SK-N-MC (cell line): Measurements from ENCODE around the gene VPS13A.

Experiments
- DNase-seq: peaks from one replicate; pipeline ENCODE4 v3.0.0-alpha.2; 2011; ENCODE audit warnings: low read depth, low spot score
- H3K27ac ChIP-seq: fragments of 200-600 bp; sonication (generic); 2 replicates; pipeline ENCODE4 v1.5.1; 2016; ENCODE audit warnings: mixed run types
- H3K36me3 ChIP-seq: fragments of 200-600 bp; sonication (generic); 2 replicates; pipeline ENCODE4 v1.6.1; 2017; ENCODE audit warnings: antibody characterized with exemption, low read length, mixed read lengths; ENCODE audit not compliant: insufficient read depth
- H3K4me3 ChIP-seq: fragments of 200-600 bp; sonication (generic); 2 replicates; pipeline ENCODE4 v1.5.1; 2016
- H3K9ac ChIP-seq: fragments of 200-600 bp; sonication (generic); 2 replicates; pipeline ENCODE4 v1.8.0; 2017; ENCODE audit warnings: mixed run types, mixed read lengths; ENCODE audit not compliant: insufficient read length
- H3K9me3 ChIP-seq: fragments of 200-600 bp; sonication (generic); 2 replicates; pipeline ENCODE4 v1.6.1; 2017; ENCODE audit warnings: low read depth, mild to moderate bottlenecking, antibody characterized with exemption, low read length, moderate library complexity, mixed read lengths
- EZH2 ChIP-seq: fragments of 200-600 bp; sonication (generic); IDR thresholded peaks from one replicate; pipeline ENCODE4 v1.6.1; 2017; ENCODE audit warnings: antibody characterized with exemption
- FOXP2 ChIP-seq: optimal IDR thresholded peaks from 2 replicates; pipeline ENCODE3; 2011; ENCODE audit warnings: mild to moderate bottlenecking, moderate library complexity; ENCODE audit not compliant: insufficient read depth; ENCODE audit errors: extremely low read length, control extremely low read depth
- POLR2AphosphoS5 ChIP-seq: IDR thresholded peaks from 2 replicates; pipeline ENCODE4 v1.6.1; 2012; ENCODE audit warnings: mild to moderate bottlenecking, low read depth, low read length, borderline replicate concordance

The VPS13A gene

DNA sequence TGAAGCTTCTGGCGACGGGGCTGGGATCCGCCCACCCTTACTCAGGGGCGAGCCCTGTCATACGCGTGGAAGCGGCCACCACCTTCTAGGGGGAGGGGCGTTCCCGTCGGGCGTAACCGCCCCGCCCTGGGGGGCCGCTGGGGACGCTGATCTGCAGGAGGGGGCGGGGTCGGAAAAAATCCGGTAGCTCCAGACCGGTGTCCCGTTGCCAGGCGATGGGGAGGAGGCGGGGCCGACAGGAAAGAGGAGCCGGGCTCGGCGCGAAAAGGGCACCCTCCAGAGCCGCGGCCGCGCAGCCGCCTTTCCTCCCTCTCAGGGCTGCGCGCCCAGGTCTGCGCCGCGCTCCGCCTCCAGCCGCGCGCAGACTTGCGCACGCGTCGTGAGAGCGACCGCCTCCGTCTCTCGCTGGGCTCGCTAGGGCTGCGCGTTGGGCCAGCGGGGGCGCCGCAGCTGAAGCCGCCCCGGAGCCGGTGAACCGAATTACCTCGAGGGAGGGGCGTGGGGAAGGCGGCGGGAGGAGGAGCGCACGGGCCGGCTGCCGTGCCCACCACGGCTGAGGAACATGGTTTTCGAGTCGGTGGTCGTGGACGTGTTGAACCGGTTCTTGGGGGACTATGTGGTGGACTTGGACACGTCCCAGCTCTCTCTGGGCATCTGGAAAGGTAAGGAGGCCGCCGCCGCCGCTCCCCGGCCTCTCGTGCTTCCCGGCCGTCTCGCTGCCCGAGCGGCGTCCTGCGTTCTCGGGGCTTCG lies at the start of gene VPS13A:
TSS of gene VPS13A (plus strand) at position 392 of the 751 bp plus-strand sequence. CDS start at position 563, 171 bp downstream.
- H3K9ac ChIP-seq = peak within 1 kb of the TSS; percentile 66

DNA sequence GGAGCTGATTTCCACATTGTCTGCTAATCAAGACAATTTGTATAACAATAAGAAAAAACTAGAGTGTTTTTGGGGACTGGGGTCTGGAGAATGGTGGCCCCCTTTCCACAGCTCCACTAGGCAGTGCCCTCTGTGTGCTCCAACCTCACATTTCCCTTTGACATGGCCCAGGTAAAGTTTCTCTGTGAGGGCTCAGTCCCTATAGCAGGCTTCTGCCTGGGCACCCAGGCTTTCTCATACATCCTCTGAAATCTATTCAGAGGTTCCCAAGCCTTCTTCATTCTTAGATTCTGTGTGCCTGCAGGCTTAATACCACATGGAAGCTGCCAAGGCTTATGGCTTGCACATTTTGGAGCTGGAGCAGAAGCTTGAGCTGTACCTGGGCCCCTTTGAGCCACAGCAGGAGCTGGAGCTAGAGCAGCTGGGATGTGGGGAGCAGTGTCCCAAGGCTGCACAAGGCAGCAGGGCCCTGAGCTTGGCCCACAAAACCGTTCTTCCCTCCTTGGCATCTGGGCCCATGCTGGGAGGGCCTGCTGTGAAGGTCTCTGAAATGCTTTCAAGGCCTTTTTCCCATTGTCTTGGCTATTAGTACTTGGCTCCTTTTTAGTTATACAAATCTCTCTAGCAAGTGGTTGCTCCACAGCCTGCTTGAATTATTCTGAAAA lies 49.1 kb upstream of the VPS13A start:
- DNase-seq = no peak
- H3K27ac ChIP-seq = no peak overlapping the region

More for the DNA sequence above, at the start of gene VPS13A:
- no peak within 1 kb of the TSS for H3K27ac ChIP-seq
- TF ChIP-seq POLR2AphosphoS5 (peak; percentile 81), EZH2 (no peak)
- peak; percentile 59 for DNase-seq
- no peaks in the 10 kb centered on the region for H3K36me3 ChIP-seq
- peak within 1 kb of the TSS; percentile 79 for H3K4me3 ChIP-seq
- H3K9me3 ChIP-seq = no peaks in the 10 kb centered on the region

DNA sequence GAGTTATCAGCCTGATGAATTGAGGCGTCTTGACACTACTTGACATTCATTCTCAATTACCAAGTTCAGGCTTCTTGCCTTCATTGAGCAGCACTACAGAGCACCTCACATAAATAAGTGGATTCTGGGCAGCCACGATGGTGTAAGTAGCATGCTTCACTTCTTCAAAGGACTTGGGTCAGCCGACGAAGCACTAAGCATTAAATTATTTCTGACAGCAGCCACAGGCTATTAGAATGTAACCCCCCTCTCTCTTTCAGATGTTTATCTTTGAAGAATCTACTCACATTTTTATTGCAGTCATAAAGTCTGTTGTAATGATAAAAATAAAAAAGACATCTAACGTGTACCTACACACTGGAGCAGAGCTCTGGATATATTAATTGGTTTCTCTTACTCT lies 45.9 kb upstream of the VPS13A start:
- Histone ChIP-seq H3K36me3 (no peaks in the 10 kb centered on the region), H3K27ac (no peak overlapping the region), H3K4me3 (no peak overlapping the region), H3K9me3 (no peaks in the 10 kb centered on the region), H3K9ac (no peak overlapping the region)
- DNase-seq = no peak
- TF ChIP-seq POLR2AphosphoS5 = no peak
- no peak for TF ChIP-seq EZH2
- TF ChIP-seq FOXP2 = no peak

More for the DNA sequence above, 49.1 kb upstream of the VPS13A start:
- TF ChIP-seq EZH2 = no peak
- TF ChIP-seq FOXP2 = no peak
- no peak for TF ChIP-seq POLR2AphosphoS5
- H3K36me3 ChIP-seq = no peaks in the 10 kb centered on the region
- no peaks in the 10 kb centered on the region for H3K9me3 ChIP-seq
- no peak overlapping the region for H3K9ac ChIP-seq
- H3K4me3 ChIP-seq = no peak overlapping the region

DNA sequence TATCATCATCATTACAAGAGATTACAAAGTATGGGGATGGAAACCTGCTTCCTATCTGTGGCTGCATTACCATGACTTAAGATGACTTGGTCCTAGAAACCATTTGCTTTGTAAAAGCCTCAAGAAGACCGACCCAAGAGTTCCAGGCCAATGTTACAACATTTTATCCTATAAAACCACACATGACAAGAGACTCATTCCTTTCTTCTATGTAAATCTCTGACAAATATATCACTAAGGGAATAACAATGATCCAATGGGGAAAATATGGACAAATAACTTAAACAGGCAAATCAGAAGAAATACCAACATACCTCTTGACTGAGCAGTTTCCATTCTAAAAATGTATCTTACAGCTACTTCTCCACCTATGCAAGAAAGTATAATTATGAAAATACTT lies 44.3 kb upstream of the VPS13A start:
- DNase-seq = no peak
- TF ChIP-seq FOXP2 (no peak), POLR2AphosphoS5 (no peak), EZH2 (no peak)

DNA sequence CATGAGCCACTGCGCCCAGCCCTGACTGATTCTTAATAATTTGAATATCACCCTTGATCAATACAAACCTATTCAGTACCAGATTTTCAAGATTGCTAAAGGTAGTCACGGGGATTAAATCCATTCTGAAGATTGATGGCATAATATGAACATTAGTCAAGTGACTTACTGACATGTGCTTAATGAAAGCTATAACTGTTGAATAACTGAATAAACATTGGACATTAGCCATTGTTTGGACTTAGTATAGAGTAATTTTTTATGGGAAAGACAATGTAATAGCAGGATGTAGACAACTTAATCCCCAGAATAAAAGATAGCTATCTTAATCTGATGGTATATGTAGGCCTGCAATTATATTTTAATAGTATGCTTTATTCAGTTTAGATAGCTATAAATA lies 35.0 kb upstream of the VPS13A start:
- no peaks in the 10 kb centered on the region for H3K36me3 ChIP-seq
- H3K9me3 ChIP-seq = no peaks in the 10 kb centered on the region
- no peak overlapping the region for H3K4me3 ChIP-seq
- DNase-seq = no peak
- H3K27ac ChIP-seq = no peak overlapping the region
- H3K9ac ChIP-seq = no peak overlapping the region
- TF ChIP-seq FOXP2 = no peak

More for the DNA sequence above, 44.3 kb upstream of the VPS13A start:
- Histone ChIP-seq H3K36me3 (no peaks in the 10 kb centered on the region), H3K4me3 (no peak overlapping the region), H3K9ac (no peak overlapping the region), H3K27ac (no peak overlapping the region), H3K9me3 (no peaks in the 10 kb centered on the region)

DNA sequence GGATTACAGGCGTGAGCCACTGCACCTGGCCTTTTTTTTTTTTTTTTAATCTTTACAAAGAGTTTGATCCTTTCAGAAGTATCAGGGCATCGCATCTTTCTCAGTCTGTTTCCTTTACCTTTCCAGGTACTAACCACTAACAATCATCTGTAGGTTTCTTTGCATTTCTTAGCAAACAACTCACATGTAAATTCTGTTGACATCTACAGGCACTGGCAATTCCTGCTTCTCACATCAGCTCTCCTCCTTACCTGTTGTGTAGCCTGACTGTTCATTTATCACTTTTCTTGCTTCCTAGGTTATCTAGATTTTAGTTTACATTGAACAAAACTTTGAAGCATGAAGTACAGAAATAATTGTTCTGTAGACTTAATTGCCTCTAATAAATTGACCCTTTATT lies 27.5 kb upstream of the VPS13A start:
- TF ChIP-seq EZH2 = no peak
- TF ChIP-seq POLR2AphosphoS5 = no peak
- TF ChIP-seq FOXP2 = no peak
- no peak for DNase-seq
- no peaks in the 10 kb centered on the region for H3K36me3 ChIP-seq
- no peak overlapping the region for H3K4me3 ChIP-seq
- no peaks in the 10 kb centered on the region for H3K9me3 ChIP-seq
- H3K9ac ChIP-seq = no peak overlapping the region
- H3K27ac ChIP-seq = no peak overlapping the region

DNA sequence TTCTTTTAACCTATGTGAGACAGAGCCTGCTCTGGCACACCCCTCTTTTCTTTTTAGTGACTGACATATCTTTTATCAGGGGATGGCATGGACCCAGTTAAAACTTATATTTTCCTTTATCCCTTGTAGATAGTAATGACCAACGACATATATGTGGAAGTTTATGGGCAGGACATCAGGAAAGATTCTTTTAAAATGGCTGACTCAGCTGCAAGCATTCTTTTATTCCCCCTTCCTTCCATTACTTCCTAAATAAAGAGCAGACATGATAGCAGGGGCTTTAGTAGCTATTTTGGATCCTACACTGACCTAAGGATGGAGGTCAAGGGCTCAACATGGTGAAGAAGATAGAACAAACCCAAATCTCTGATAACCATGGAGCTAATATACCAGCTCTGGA lies 25.0 kb upstream of the VPS13A start:
- DNase-seq = no peak
- TF ChIP-seq EZH2 = no peak

DNA sequence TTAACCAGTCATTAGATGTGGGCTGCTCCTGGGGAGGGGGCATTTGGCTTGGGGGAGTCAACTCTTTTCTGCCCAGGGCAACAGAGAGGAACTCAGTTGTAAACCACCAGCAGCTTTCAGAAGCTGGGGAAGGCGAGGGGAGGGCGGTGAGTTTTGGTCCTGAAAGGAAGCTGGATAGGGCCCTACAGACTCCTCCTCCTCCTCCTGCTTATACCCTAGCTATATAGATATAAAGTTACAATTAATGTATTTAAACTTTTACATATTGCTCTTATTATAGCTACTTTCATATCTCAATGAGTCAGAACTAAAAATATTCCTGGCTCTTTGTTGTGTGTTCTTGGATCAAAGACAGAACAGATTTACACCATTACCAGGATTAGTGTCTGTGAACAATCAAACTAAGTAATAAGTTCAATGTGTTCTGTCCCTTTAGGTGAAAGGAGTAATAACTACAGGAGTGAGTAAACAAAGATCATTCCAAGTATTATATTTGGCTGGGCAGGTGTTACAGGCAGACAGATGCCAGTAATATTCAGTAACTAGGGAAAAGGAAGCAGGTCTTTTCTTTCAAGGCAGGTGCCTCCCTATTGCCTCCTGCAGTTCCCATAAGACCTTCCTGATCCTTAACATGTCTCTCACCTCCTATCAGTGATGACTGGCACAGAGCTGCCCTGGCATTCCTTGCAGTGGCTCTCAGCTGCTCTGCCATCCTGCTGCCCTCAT lies 20.5 kb upstream of the VPS13A start:
- no peak overlapping the region for H3K9ac ChIP-seq
- no peak overlapping the region for H3K4me3 ChIP-seq
- no peak overlapping the region for H3K27ac ChIP-seq
- H3K9me3 ChIP-seq = no peaks in the 10 kb centered on the region
- DNase-seq = no peak
- TF ChIP-seq FOXP2 = no peak
- TF ChIP-seq EZH2 = no peak
- TF ChIP-seq POLR2AphosphoS5 = no peak
- no peaks in the 10 kb centered on the region for H3K36me3 ChIP-seq

More for the DNA sequence above, 25.0 kb upstream of the VPS13A start:
- Histone ChIP-seq H3K4me3 (no peak overlapping the region), H3K9ac (no peak overlapping the region), H3K9me3 (no peaks in the 10 kb centered on the region), H3K27ac (no peak overlapping the region), H3K36me3 (no peaks in the 10 kb centered on the region)
